MM.1S (cell line): ENCODE results near the gene SOX14.

Experiments
- CTCF ChIP-seq: fragments of 300-600 bp; sonication (generic); IDR thresholded peaks from 2 replicates; pipeline ENCODE4 v1.5.1; 2016; ENCODE audit warnings: antibody characterized with exemption, low read length, mixed read lengths
- EZH2 ChIP-seq: fragments of 300-600 bp; sonication (generic); optimal IDR thresholded peaks from 2 replicates; pipeline ENCODE3; 2017; ENCODE audit warnings: low read depth, mild to moderate bottlenecking, antibody characterized with exemption, low read length, mixed read lengths

GRCh38 chr3:137766041-137766875 is 2.1 kb downstream of the SOX14 start:
- TF ChIP-seq EZH2 (no peak), CTCF (no peak)
